Coronary artery (tissue), 2 donors: Measurements from ENCODE around the gene VWA2.

Source experiments
- DNase-seq: peaks from one replicate; pipeline ENCODE4 v3.0.0-alpha.2; 2017; ENCODE audit warnings: low spot score
- H3K27ac ChIP-seq, 2 donors: fragments of 200-600 bp; sonication (generic); one replicate each; pipeline ENCODE4 v1.5.1; 2016 to 2019
- H3K4me3 ChIP-seq: fragments of 200-600 bp; sonication (generic); 2 replicates; pipeline ENCODE4 v1.5.1; 2016; ENCODE audit warnings: mild to moderate bottlenecking, moderate library complexity
- CTCF ChIP-seq: fragments of 200-600 bp; sonication (generic); IDR thresholded peaks from one replicate; pipeline ENCODE4 v1.5.1; 2019; ENCODE audit warnings: antibody characterized with exemption

The VWA2 gene

GRCh38 chr10:114239117-114239993 is at the start of gene VWA2:
VWA2 (plus strand) TSS chr10:114239254; CDS start chr10:114248714, 9,460 bp downstream.
- TF ChIP-seq CTCF = no peak

GRCh38 chr10:114189700-114190099 is 49.4 kb upstream of the VWA2 start:
- Histone ChIP-seq H3K27ac (no peak overlapping the region), H3K4me3 (no peak overlapping the region)
- DNase-seq = no peak
- TF ChIP-seq CTCF = no peak

More at GRCh38 chr10:114239117-114239993, at the start of gene VWA2:
- DNase-seq = no peak
- H3K27ac ChIP-seq = no peak within 1 kb of the TSS
- H3K4me3 ChIP-seq = peak within 1 kb of the TSS; percentile 69

- no peak for TF ChIP-seq CTCF
- no peak for DNase-seq
- H3K4me3 ChIP-seq = no peak overlapping the region
These were observed 44.0 kb upstream of the VWA2 start for GRCh38 chr10:114195079-114195478.

GRCh38 chr10:114199239-114199638 is 39.8 kb upstream of the VWA2 start:
- TF ChIP-seq CTCF = no peak
- DNase-seq = no peak
- no peak overlapping the region for H3K27ac ChIP-seq
- no peak overlapping the region for H3K4me3 ChIP-seq

More at GRCh38 chr10:114195079-114195478, 44.0 kb upstream of the VWA2 start:
- H3K27ac ChIP-seq = no peak overlapping the region

GRCh38 chr10:114202812-114203211 is 36.2 kb upstream of the VWA2 start:
- TF ChIP-seq CTCF = no peak
- Histone ChIP-seq H3K27ac (no peak overlapping the region), H3K4me3 (no peak overlapping the region)
- no peak for DNase-seq

GRCh38 chr10:114206902-114207301 is 32.2 kb upstream of the VWA2 start:
- no peak for DNase-seq
- Histone ChIP-seq H3K4me3 (no peak overlapping the region), H3K27ac (no peak overlapping the region)
- TF ChIP-seq CTCF = no peak

GRCh38 chr10:114207349-114207748 is 31.7 kb upstream of the VWA2 start:
- no peak overlapping the region for H3K4me3 ChIP-seq
- DNase-seq = no peak
- no peak overlapping the region for H3K27ac ChIP-seq
- TF ChIP-seq CTCF = no peak
